ENCODE data around the gene JAK1. TPM values are rescaled to one million over a fixed set of nuclear protein-coding genes. Genes with fewer than 3 reads are reported as not detected.
A peak's percentile ranks its signal among the peaks of the same experiment; 100 is the strongest.

The JAK1 gene
- total and polyA plus RNA-seq, 10 of the 15 experiments (the other 5 are each of a cell fraction or from before 2014, with no cell fraction given) = 9.6 to 45.5 (median 35.7) TPM

DNA sequence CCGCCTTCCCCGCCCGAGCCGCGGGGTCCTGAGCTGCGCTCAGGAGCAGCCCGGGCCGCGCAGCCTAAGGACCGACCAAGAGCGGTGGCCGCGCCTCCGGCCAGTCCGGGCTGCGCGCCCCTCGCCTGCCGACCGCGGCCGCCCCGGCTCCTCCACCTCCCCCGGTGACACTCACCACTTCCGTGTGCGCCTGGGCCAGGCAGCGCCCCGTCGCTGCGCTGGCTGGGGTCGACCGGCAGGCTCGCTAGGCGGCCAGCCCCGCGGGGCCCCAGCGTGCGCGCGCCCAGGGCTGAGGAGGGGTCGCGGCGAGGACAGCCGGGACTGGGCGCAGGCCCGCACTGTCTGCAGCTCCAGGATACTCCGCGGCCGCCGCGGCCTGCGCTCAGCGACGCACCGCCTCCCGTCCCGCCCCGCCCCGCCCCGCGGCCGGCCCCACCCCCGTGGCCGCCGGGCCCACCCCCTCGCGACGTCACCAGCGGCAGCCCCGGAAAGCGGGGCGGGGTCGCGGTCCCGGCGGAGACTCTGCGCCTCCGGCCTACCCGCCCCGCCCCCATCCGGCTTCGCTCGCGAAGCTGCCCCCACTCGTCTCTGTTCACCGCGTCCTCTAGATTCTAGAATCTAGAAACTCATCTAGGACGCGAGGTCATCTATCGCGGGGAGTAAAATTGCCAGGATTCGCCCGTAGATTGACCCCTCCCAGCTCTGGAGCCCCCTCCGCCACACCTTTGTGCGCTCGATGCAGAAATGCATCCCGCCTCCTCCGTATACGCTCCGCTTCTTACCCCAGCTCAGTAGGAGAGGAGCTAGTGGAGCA lies at the start of gene JAK1 (continued):
- no peak; the same call in 1 of the 2 replicates for TF ChIP-seq ZNF687 (IDR thresholded peaks at IDR 0.05)
- TF ChIP-seq WRNIP1 (IDR thresholded peaks at IDR 0.05; ENCODE audit: borderline replicate concordance, low read depth, low read length) = no peak
- no peak for TF ChIP-seq PML (IDR thresholded peaks at IDR 0.05; ENCODE audit: low read length)
- peak; percentile 72 for TF ChIP-seq NR2F1 (conservative IDR thresholded peaks at IDR 0.05)
- TF ChIP-seq KAT2A (conservative IDR thresholded peaks at IDR 0.05; ENCODE audit: control insufficient read depth, low read depth, low read length) = no peak
- TF ChIP-seq, protein P1, sequence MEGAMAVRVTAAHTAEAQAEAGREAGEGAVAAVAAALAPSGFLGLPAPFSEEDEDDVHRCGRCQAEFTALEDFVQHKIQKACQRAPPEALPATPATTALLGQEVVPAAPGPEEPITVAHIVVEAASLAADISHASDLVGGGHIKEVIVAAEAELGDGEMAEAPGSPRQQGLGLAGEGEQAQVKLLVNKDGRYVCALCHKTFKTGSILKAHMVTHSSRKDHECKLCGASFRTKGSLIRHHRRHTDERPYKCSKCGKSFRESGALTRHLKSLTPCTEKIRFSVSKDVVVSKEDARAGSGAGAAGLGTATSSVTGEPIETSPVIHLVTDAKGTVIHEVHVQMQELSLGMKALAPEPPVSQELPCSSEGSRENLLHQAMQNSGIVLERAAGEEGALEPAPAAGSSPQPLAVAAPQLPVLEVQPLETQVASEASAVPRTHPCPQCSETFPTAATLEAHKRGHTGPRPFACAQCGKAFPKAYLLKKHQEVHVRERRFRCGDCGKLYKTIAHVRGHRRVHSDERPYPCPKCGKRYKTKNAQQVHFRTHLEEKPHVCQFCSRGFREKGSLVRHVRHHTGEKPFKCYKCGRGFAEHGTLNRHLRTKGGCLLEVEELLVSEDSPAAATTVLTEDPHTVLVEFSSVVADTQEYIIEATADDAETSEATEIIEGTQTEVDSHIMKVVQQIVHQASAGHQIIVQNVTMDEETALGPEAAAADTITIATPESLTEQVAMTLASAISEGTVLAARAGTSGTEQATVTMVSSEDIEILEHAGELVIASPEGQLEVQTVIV (IDR thresholded peaks at IDR 0.05; ENCODE audit: borderline replicate concordance, partially characterized antibody) = no peak
- peak; percentile 63 for TF ChIP-seq POLR2AphosphoS5 (IDR thresholded peaks at IDR 0.05; ENCODE audit: low read length)
- TF ChIP-seq, protein P2, sequence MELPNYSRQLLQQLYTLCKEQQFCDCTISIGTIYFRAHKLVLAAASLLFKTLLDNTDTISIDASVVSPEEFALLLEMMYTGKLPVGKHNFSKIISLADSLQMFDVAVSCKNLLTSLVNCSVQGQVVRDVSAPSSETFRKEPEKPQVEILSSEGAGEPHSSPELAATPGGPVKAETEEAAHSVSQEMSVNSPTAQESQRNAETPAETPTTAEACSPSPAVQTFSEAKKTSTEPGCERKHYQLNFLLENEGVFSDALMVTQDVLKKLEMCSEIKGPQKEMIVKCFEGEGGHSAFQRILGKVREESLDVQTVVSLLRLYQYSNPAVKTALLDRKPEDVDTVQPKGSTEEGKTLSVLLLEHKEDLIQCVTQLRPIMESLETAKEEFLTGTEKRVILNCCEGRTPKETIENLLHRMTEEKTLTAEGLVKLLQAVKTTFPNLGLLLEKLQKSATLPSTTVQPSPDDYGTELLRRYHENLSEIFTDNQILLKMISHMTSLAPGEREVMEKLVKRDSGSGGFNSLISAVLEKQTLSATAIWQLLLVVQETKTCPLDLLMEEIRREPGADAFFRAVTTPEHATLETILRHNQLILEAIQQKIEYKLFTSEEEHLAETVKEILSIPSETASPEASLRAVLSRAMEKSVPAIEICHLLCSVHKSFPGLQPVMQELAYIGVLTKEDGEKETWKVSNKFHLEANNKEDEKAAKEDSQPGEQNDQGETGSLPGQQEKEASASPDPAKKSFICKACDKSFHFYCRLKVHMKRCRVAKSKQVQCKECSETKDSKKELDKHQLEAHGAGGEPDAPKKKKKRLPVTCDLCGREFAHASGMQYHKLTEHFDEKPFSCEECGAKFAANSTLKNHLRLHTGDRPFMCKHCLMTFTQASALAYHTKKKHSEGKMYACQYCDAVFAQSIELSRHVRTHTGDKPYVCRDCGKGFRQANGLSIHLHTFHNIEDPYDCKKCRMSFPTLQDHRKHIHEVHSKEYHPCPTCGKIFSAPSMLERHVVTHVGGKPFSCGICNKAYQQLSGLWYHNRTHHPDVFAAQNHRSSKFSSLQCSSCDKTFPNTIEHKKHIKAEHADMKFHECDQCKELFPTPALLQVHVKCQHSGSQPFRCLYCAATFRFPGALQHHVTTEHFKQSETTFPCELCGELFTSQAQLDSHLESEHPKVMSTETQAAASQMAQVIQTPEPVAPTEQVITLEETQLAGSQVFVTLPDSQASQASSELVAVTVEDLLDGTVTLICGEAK (IDR thresholded peaks at IDR 0.05; ENCODE audit: borderline replicate concordance) = no peak
- TF ChIP-seq FOXK2 (IDR thresholded peaks at IDR 0.05) = no peak
- TF ChIP-seq HCFC1 (IDR thresholded peaks at IDR 0.05; ENCODE audit: low read length) = no peak
- no peak for TF ChIP-seq SMAD1 (IDR thresholded peaks at IDR 0.05; ENCODE audit: low read depth, partially characterized antibody)
- no peak for TF ChIP-seq FOS (IDR thresholded peaks at IDR 0.05; ENCODE audit: borderline replicate concordance, extremely low read depth, insufficient read length)
- TF ChIP-seq NFXL1 (IDR thresholded peaks at IDR 0.05; ENCODE audit: borderline replicate concordance) = no peak
- TF ChIP-seq MTA2 (IDR thresholded peaks at IDR 0.05; ENCODE audit: low read depth) = no peak
- TF ChIP-seq CBX5 (IDR thresholded peaks at IDR 0.05; ENCODE audit: low read depth) = no peak
- no peak for TF ChIP-seq NFYA (IDR thresholded peaks at IDR 0.05; ENCODE audit: borderline replicate concordance, low read depth, low read length)
- TF ChIP-seq SREBF2 (IDR thresholded peaks at IDR 0.05; ENCODE audit: low read length) = no peak
- TF ChIP-seq CHD2 (IDR thresholded peaks at IDR 0.05; ENCODE audit: borderline replicate concordance, low read depth, low read length) = no peak
- no peak for TF ChIP-seq IRF4 (IDR thresholded peaks at IDR 0.05; ENCODE audit: low read depth, low read length)
- no peak for TF ChIP-seq HDAC2 (IDR thresholded peaks at IDR 0.05)
- 0 out of 2 replicates have a peak, but pooled peaks have one; percentile 71 for TF ChIP-seq STAT1 (conservative IDR thresholded peaks at IDR 0.05)
